Nephron progenitor cell (in vitro differentiated cells): Measurements from ENCODE around the gene IQCE.

Experiments used
- DNase-seq: peaks from one replicate; pipeline ENCODE4 v3.0.0; 2021
- H3K27ac Mint-ChIP-seq: 2 replicates; pipeline ENCODE4 v1.8.0; 2021; ENCODE audit warnings: mild to moderate bottlenecking, moderate library complexity, mixed read lengths
- H3K27me3 Mint-ChIP-seq: 2 replicates; pipeline ENCODE4 v1.8.0; 2021; ENCODE audit warnings: mild to moderate bottlenecking, low read depth, mixed read lengths; ENCODE audit not compliant: poor library complexity
- H3K36me3 Mint-ChIP-seq: 2 replicates; pipeline ENCODE4 v1.8.0; 2021; ENCODE audit warnings: low read depth, mixed read lengths
- H3K4me1 Mint-ChIP-seq: 2 replicates; pipeline ENCODE4 v1.8.0; 2021; ENCODE audit warnings: mixed read lengths
- H3K4me3 Mint-ChIP-seq: 2 replicates; pipeline ENCODE4 v1.8.0; 2021; ENCODE audit warnings: mild to moderate bottlenecking, moderate library complexity, mixed read lengths
- H3K9me3 Mint-ChIP-seq: 2 replicates; pipeline ENCODE4 v1.8.0; 2021; ENCODE audit warnings: mild to moderate bottlenecking, moderate library complexity, mixed read lengths
- CTCF ChIP-seq: fragments of 200-600 bp; sonication (generic); IDR thresholded peaks from 2 replicates; pipeline ENCODE4 v1.5.0; 2021; ENCODE audit warnings: antibody characterized with exemption

Gene IQCE

GRCh38 chr7:2660359-2661095 is 101.7 kb downstream of the IQCE start:
- no peaks in the 10 kb centered on the region for H3K9me3 Mint-ChIP-seq
- no peak for DNase-seq
- H3K36me3 Mint-ChIP-seq = peaks cover 6% of the 10 kb centered on the region
- no peak overlapping the region for H3K4me3 Mint-ChIP-seq
- no peaks in the 10 kb centered on the region for H3K4me1 Mint-ChIP-seq
- H3K27me3 Mint-ChIP-seq = no peaks in the 10 kb centered on the region
- H3K27ac Mint-ChIP-seq = no peak overlapping the region
- peak; percentile 14 for TF ChIP-seq CTCF

GRCh38 chr7:2661096-2661449 is 102.3 kb downstream of the IQCE start:
- Mint-ChIP-seq H3K4me3 (no peak overlapping the region), H3K36me3 (peaks cover 6% of the 10 kb centered on the region), H3K4me1 (no peaks in the 10 kb centered on the region), H3K27me3 (no peaks in the 10 kb centered on the region), H3K27ac (no peak overlapping the region), H3K9me3 (no peaks in the 10 kb centered on the region)
- no peak for TF ChIP-seq CTCF
- DNase-seq = no peak

- Mint-ChIP-seq H3K36me3 (peaks cover 6% of the 10 kb centered on the region), H3K27me3 (no peaks in the 10 kb centered on the region), H3K9me3 (no peaks in the 10 kb centered on the region), H3K27ac (no peak overlapping the region), H3K4me3 (no peak overlapping the region), H3K4me1 (no peaks in the 10 kb centered on the region)
- no peak for TF ChIP-seq CTCF
- no peak for DNase-seq
Observed at GRCh38 chr7:2661602-2662272, 103.0 kb downstream of the IQCE start.

- no peak for TF ChIP-seq CTCF
Observed at GRCh38 chr7:2662273-2663120, 103.7 kb downstream of the IQCE start.

GRCh38 chr7:2663121-2663886 is 104.5 kb downstream of the IQCE start:
- peak overlapping the region; percentile 71 for H3K27ac Mint-ChIP-seq

More at GRCh38 chr7:2662273-2663120, 103.7 kb downstream of the IQCE start:
- H3K27me3 Mint-ChIP-seq = no peaks in the 10 kb centered on the region
- no peak overlapping the region for H3K4me3 Mint-ChIP-seq
- H3K36me3 Mint-ChIP-seq = no peaks in the 10 kb centered on the region
- H3K4me1 Mint-ChIP-seq = no peaks in the 10 kb centered on the region
- H3K9me3 Mint-ChIP-seq = no peaks in the 10 kb centered on the region
- no peak overlapping the region for H3K27ac Mint-ChIP-seq
- DNase-seq = no peak

More at GRCh38 chr7:2663121-2663886, 104.5 kb downstream of the IQCE start:
- Mint-ChIP-seq H3K36me3 (no peaks in the 10 kb centered on the region), H3K4me3 (no peak overlapping the region), H3K9me3 (no peaks in the 10 kb centered on the region), H3K4me1 (no peaks in the 10 kb centered on the region), H3K27me3 (peaks cover 3% of the 10 kb centered on the region)
- DNase-seq = no peak
- no peak for TF ChIP-seq CTCF
